H54 (cell line): ENCODE results near the gene RIOK1.
"Not testable (repeated sequence)": the region's sequence is repeated elsewhere in the genome, so short reads cannot be mapped to it uniquely, and the experiment has no call there.

Experiments used
- DNase-seq: peaks from one replicate; pipeline ENCODE4 v3.0.0; 2011; ENCODE audit warnings: low spot score, mixed read lengths; ENCODE audit not compliant: insufficient read length
- FAIRE-seq: peaks from 3 replicates; lab custom pipeline; 2011; peaks lifted over from hg19 to GRCh38; lab: Jason Lieb, UNC
- POLR2A ChIP-seq: IDR thresholded peaks from 2 replicates; pipeline ENCODE4 v1.6.1; 2011; ENCODE audit warnings: low read depth, mild to moderate bottlenecking, low read length

RIOK1 gene

DNA sequence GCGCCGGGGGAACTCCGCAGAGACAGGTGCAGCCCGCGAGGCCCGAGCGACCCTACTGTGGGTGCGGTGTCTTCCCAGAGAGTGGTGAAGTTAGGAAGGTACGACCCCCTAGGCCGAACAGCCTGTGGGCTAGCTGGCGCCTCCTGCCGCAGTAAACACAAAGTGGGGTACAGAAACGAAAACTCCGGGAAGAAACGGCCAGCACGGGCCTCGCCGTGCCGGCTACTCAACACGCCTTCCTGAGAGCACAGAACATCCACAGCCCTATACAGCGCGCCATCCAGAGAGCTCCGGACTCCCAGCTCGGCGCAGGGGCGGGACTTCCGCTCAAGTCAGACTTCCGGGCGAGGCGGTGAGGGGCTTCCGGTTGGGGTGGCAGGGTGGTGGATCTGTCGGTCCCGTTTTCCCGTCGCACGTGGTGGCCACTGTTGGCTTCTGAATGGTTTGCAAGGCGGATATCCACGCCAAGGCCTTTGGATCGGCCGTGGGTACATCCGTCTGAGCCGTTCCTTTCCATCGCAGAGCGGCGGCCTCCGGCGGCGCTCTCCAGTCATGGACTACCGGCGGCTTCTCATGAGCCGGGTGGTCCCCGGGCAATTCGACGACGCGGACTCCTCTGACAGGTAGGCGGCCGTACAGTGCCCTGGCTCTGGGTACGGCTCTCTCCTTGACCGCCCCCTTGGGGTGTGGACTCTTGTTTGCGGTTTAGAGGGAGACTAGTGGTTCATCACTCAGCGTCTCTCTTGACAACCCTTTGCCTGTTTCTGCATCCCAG, at the start of gene RIOK1, which contains the start of gene CAGE1:
RIOK1 (plus strand) TSS at position 358 of the 775 bp plus-strand sequence; CDS start at position 553, 195 bp downstream.
CAGE1 (minus strand) TSS at position 292 of the 775 bp plus-strand sequence. CDS start 2,569 bp downstream, outside the sequence.
- DNase-seq (peak; percentile 92), FAIRE-seq (no peak)
- peak; percentile 74 for TF ChIP-seq POLR2A

DNA sequence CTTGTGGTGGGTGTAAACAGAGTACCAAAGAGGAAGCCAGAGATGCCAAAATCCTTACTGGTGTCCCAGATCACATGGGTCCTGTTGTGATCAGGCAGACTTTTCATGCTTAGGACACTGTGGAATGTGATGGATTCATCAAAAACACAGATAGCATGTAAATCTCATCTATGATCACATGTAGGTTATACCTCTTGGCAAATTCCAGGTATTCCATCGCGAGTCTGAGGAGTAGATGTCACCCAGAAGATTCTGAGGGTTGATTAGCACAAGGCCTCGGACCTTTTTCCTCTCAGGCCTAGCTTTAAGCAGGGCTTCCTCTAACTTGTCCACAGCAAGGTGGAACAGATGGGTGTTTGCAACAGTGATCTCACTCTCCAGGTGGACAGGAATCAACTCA, 48.3 kb upstream of the RIOK1 start:
- no peak for FAIRE-seq
- DNase-seq, result no peak
- TF ChIP-seq POLR2A, result no peak

DNA sequence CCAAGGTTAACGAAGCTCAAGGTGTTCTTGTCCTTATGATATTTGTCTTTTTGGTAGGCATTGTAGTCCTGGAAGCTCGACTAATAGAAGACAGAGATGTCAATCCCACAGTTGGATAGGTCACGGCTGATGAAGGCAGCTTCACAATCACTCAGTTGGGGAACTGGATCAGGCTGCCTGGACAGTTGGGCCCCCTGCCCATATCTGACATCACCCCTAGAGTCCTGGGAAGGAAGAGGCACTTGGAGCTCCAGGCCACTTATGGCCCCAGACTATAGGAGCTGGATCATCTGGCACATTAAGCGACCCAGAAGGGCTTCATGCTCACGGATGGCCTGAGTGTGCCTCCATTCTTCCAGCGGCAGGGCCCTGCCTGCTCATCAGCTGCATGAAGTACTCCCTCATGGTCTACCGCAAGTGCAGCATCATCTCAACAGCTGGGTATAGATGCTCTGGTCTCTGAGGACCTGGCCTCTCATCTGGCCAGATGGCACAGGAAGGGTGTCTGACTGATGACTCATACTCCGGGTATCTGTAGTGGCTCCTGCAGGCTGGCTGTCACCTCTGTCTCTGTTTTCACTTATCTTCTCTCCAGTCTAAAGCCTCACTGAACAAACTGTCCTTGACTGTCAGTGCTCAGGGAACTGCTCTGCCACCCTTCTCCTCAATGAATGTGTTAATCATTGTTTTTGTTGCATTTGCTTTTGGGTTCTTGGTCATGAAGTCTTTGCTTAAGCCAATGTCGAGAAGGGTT, 47.4 kb upstream of the RIOK1 start:
- FAIRE-seq (no peak), DNase-seq (no peak)
- TF ChIP-seq POLR2A, result no peak

DNA sequence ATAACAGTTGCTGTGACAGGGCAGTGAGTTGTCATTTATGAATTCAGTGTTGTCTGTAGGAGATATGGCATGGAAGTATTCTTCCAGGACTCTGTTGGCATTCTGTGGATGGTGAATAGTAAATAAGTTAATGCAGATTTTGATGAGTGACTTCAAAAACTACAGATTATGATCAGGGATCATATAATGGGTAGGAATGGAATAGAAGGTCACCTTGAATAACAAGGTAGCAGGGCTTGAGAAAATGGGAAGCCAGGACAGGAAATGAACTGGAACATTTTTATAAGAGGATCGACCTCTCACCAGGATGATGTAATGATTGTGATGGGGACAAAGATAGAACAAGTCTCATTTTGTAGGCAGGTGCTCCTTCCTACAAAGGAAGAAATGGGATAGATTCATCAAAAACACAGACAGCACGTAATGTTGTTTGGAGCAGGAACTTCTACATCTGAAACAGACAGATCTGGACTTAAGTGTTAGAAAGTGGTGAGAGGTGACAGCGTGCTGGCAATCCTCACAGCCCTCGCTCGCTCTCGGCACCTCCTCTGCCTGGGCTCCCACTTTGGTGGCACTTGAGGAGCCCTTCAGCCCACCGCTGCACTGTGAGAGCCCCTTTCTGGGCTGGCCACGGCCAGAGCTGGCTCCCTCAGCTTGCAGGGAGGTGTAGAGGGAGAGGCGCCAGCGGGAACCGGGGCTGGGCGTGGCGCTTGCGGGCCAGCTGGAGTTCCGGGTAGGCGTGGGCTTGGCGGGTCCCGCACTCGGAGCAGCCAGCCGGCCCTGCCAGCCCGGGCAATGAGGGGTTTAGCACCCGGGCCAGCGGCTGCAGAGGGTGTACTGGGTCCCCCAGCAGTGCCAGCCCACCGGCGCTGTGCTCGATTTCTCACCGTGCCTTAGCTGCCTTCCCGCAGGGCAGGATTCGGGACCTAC, 45.8 kb upstream of the RIOK1 start:
- no peak for FAIRE-seq
- DNase-seq, result no peak
- TF ChIP-seq POLR2A, result no peak

DNA sequence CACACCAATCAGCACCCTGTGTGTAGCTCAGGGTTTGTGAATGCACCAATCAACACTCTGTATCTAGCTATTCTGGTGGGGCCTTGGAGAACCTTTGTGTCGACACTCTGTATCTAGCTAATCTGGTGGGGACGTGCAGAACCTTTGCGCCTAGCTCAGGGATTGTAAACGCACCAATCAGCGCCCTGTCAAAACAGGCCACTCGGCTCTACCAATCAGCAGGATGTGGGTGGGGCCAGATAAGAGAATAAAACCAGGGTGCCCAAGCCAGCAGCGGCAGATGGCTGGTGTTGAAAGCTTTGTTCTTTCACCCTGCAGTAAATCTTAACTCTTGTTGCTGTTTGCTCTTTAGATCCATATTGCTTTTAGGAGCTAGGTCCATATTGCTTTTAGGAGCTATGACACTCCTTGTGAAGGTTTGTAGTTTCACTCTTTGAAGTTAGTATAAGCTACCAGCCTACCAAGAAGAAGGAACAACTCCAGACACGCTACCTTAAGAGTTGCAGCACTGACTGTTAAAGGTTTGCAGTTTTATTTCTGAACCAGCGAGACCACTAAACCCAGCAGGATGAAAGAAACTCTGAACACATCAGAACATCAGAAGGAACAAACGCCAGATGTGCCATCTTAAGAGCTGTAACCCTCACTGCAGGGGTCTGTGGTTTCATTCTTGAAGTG, 44.7 kb upstream of the RIOK1 start:
- DNase-seq, FAIRE-seq: not testable (repeated sequence)

DNA sequence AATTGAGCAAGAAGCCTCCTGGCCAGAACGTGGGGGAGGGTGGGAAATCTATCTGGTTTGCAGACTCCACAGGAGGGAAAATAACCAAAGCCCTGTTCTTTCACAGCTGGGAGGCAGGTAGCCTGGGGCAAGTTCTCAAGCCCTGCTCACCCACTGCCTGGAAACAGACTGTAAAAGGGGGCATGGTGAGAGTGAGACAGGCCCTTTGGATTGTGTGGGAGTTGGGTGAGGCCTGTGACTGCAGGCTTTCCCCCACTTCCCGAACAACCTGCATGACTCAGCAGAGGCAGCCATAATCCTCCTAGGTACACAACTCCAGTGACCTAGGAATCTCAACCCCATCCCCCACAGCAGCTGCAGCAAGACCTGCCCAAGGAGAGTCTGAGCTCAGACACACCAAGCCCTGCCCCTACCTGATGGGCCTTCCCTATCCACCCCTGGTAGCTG, 42.0 kb upstream of the RIOK1 start:
- not testable (repeated sequence) for DNase-seq

DNA sequence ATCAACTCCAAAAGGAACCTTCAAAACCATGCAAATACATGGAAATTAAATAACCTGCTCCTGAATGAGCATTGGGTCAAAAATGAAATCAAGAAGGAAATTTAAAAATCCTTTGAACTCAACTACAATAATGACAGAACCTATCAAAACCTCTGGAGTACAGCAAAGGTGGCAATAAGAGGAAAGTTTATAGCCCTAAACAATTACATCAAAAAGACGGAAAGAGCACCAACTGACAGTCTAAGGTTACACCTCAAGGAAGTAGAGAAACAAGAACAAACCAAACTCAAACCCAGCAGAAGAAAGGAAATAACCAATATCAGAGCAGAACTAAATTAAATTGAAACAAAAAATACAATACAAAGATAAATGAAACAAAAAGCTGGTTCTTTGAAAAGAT, 39.0 kb upstream of the RIOK1 start:
- not testable (repeated sequence) for DNase-seq, FAIRE-seq

More for the DNA sequence above, 42.0 kb upstream of the RIOK1 start:
- FAIRE-seq, result not testable (repeated sequence)

DNA sequence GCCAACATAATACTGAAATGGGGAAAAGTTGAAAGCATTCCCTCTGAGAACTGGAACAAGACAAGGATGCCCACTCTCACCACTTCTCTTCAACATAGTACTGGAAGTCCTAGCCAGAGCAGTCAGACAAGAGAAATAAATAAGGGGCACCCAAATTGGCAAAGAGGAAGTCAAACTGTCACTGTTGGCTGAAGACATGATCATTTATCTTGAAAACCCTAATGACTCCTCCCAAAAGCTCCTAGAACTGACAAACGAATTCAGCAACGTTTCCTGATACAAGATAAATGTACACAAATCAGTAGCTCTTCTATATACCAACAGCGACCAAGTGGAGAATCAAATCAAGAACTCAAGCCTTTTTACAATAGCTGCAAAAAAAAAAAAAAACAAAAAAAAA, 37.7 kb upstream of the RIOK1 start:
- FAIRE-seq, DNase-seq: not testable (repeated sequence)

DNA sequence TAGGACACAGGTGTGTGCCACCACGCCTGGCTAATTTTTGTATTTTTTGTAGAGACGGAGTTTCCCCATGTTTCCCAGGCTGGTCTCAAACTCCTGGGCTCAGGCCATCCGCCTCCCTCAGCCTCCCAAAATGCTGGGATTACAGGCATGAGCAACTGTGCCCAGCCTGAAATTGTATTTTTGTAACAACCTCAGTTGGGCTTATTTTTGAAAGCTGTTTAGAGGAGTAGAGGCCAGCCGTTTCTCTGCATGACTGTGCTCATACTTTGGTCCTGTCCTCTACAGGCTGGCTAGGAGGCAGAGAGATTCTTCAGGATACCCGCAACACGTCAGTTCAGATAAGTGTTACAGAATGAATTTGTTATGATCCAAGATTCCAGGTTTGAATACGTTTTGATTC, 22.2 kb upstream of the RIOK1 start:
- DNase-seq (no peak), FAIRE-seq (no peak)
- TF ChIP-seq POLR2A, result no peak

DNA sequence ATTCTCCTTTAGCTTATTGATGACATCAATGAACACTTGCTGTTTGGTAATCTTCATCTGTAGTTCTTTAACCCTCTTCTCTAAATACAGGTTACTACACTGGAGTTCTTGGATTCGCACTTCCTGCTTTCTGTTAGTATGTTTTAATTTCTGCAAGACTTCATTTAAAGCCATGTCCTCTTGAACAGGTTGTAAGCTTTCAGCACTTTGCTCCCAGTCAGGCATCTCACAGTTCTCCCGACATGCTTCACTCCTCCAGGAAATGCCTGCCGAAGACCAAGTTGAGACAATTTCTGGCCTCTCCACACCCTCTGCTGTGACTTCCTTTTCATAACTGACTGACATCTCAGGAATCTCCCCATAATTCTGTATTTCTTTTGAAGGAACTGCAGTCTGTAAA, 15.9 kb upstream of the RIOK1 start:
- no peak for TF ChIP-seq POLR2A
- DNase-seq (no peak), FAIRE-seq (no peak)

DNA sequence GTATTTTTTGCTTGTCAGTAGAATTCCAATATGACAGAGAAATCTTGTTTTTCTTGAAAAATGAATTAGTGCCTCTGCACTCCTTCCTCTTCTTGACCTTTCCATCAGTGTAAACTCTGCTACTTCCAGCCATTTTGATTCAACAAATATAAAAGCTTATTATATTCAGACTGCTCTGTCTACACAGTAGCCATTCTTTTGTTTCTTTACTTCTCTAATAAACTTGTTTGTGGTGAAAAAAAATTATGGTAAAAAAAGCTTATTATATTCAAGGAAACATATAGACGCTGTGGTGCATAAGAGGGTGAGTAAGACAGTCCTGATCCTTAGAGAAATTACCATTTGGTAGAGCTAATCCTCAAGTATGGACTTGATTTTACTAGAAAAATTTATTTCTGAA, 11.6 kb upstream of the RIOK1 start:
- FAIRE-seq, result no peak
- no peak for DNase-seq
- no peak for TF ChIP-seq POLR2A

DNA sequence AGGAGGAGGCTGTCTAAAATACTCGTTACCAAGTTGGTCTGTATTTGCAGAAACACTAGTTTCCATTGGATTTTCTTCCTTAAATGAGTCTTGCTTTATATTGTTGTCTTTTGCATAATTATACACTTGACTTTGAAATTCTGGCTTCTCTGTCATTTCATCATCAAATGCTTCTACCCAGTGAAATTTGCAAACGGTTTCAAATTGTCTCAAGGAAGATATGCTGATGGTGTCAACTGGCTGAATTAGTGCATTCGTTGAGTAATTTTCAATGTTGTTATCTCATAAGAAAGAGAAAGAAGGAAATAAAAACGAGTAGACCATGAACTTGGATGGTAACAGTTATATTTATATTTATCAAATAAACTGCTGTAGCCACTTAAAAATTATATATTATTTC, 10.9 kb upstream of the RIOK1 start:
- FAIRE-seq (no peak), DNase-seq (no peak)
- TF ChIP-seq POLR2A, result no peak

DNA sequence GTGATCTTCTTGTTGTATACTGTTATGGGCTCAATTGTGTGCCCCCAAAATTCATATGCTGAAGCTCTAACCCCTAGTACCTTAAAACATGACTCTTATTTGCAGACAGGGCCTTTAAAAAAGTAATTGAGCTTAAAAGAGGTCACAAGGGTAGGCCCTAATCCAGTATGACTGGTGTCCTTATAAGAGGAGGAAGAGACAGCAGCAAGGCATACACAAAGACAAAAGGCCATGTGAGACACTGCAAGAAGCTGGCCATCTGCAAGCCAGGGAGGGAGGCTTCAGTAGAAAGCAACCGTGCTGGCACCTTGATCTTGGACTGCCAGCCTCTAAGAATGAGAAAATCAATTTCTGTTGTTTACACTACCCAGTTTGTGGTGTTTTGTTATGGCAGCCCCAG, 8.5 kb upstream of the RIOK1 start:
- FAIRE-seq (no peak), DNase-seq (no peak)
- no peak for TF ChIP-seq POLR2A
